Cardiac fibroblast (primary cell): ENCODE data around the gene PSMD1.

ENCODE experiments used
- DNase-seq, 2 donors: peaks; one replicate each; pipeline versions ENCODE4 v3.0.0 to v3.0.0-alpha.2; 2010; ENCODE audit warnings: low read depth in 2 of 2
- H3K4me3 ChIP-seq, 2 donors: replicated peaks in 1 of 2; 1 replicate in 1 of 2; 2 replicates in 1 of 2; pipeline ENCODE4 v1.5.1; 2011; ENCODE audit warnings: low read depth in 2 of 2, low read length in 2 of 2, mild to moderate bottlenecking in 2 of 2, moderate library complexity in 1 of 2
- CTCF ChIP-seq: IDR thresholded peaks from one replicate; pipeline ENCODE4 v1.5.1; 2011; ENCODE audit warnings: low read depth, mild to moderate bottlenecking, low read length, inconsistent platforms

Gene PSMD1

GRCh38 chr2:231117148-231117547, 60.5 kb downstream of the PSMD1 start:
- no peak for DNase-seq
- TF ChIP-seq CTCF, result no peak

GRCh38 chr2:231117922-231118613, 61.4 kb downstream of the PSMD1 start:
- no peak for TF ChIP-seq CTCF
- no peak for DNase-seq

More at GRCh38 chr2:231117148-231117547, 60.5 kb downstream of the PSMD1 start:
- H3K4me3 ChIP-seq, result no peak overlapping the region

GRCh38 chr2:231118614-231118942, 61.9 kb downstream of the PSMD1 start:
- H3K4me3 ChIP-seq, result no peak overlapping the region
- TF ChIP-seq CTCF, result no peak
- no peak for DNase-seq

More at GRCh38 chr2:231117922-231118613, 61.4 kb downstream of the PSMD1 start:
- H3K4me3 ChIP-seq, result no peak overlapping the region

- peak overlapping the region in 1 of 2 donors; percentile 22 for H3K4me3 ChIP-seq
- peak; percentile 47 to 70 for DNase-seq
- no peak for TF ChIP-seq CTCF
Measured at GRCh38 chr2:231123362-231123898, 66.8 kb downstream of the PSMD1 start.

- no peak for TF ChIP-seq CTCF
- peak within 1 kb of the TSS in 1 of 2 donors; percentile 5 for H3K4me3 ChIP-seq
- peak; percentile 44 to 64 for DNase-seq
Measured at GRCh38 chr2:231124838-231125568, 68.3 kb downstream of the PSMD1 start, which contains the start of gene HTR2B. Gene HTR2B, minus strand, starts transcription at chr2:231125042. Its CDS starts 1,278 bp downstream, at chr2:231123764.

GRCh38 chr2:231126123-231126522, 69.5 kb downstream of the PSMD1 start:
- no peak overlapping the region for H3K4me3 ChIP-seq
- no peak for DNase-seq
- TF ChIP-seq CTCF, result no peak
